GM12891 (cell line): ENCODE results near the gene LIPH.

Experiments
- POLR2A ChIP-seq: IDR thresholded peaks from 2 replicates; pipeline ENCODE4 v1.6.1; 2011; ENCODE audit warnings: low read depth, low read length, control low read depth
- POLR2AphosphoS5 ChIP-seq: IDR thresholded peaks from 2 replicates; pipeline ENCODE4 v1.6.1; 2011; ENCODE audit warnings: low read depth, low read length, control low read depth
- POU2F2 ChIP-seq: IDR thresholded peaks from 2 replicates; pipeline ENCODE4 v1.6.1; 2011; ENCODE audit warnings: low read depth, mild to moderate bottlenecking, control low read depth, low read length, moderate library complexity
- SPI1 ChIP-seq: IDR thresholded peaks from 2 replicates; pipeline ENCODE4 v1.6.1; 2011; ENCODE audit warnings: low read depth, low read length, control low read depth
- TAF1 ChIP-seq: IDR thresholded peaks from 2 replicates; pipeline ENCODE4 v1.6.1; 2011; ENCODE audit warnings: low read depth, low read length, control low read depth

DNA sequence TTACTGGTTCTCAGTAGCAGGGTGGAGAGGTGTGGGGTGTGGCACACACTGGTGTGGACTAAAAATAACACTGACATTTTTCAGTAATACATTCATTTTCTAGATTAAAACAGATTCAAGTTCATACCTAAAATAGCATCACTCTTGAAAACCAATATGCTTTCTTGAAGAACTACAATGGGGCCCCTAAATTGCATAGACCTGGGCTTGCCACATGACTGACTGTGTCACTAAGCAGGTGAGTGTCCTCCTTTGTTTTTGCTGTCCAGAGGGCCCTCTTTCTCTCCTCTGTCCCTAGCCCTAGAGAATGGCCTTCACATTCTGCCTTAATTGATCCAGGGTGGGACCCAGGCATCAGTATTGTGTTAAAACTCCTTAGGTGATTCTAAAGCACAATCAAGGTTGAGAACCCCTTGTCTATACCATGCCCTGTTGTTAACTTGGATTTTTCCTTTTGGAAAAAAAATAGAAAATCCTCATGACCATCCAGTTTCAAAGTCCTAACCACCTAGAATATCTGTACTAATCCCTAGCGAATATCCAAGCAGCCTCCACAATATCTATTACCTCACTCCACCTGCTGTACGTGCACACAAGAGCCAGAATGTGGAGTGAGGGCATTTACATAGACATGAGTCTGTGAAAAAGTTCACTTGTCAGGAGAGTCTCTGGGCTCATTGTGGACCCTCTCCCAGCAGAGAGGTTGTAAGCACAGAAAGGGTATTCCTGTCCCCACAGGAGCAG is 34.8 kb downstream of the LIPH start:
- TF ChIP-seq TAF1, result no peak
- no peak for TF ChIP-seq POLR2A
- no peak for TF ChIP-seq POLR2AphosphoS5
- no peak for TF ChIP-seq SPI1
- TF ChIP-seq POU2F2, result no peak
